HG03469 (cell line): Measurements from ENCODE around the gene PRRT2.

Experiments
- ATAC-seq: cut with Tn5 transposase; IDR thresholded peaks from one replicate; pipeline ENCODE4 v1.9.1; 2021; ENCODE audit warnings: mild to moderate bottlenecking, moderate library complexity, moderate number of reproducible peaks; ENCODE audit not compliant: unreplicated experiment

Gene PRRT2

DNA sequence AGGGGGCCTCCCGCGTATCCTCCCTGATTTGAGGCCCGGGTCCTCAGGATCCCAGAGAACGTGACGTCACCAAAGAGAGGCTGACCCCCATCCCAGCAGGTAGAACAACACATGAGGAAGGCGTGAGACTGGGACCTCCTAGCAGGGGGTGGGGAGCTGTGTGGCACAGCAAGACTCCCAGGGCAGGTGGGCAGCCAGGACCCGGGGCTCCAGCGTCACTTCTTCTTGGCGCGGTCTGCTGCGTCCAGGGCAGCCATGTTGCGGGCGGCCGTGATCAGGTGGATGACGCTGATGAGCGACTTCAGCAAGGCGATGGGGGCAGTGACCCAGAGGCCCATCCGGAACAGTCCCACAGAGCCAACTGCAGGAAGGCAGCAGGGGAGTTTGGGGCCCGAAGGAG lies 47.0 kb downstream of the PRRT2 start:
- ATAC-seq, result no peak

DNA sequence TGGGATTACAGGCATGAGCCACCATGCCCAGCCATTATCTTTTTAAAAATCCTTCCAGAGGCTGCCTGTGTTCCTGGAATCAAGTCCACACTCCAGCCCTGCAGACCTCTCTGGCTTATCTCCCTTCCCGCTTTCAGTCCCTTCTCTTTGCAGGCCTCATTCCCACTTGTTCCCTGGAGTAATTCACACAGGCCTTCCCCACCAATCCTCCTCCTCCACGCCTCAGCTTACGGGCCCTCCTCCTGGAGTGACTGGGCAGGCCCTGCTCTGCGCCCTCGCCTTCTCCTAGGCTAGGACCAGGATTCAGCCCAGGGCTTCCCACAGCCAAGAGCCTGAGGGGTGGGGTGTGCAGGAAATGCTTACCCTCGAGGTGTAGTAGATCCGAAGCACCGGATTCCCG lies 48.2 kb downstream of the PRRT2 start:
- ATAC-seq, result no peak

DNA sequence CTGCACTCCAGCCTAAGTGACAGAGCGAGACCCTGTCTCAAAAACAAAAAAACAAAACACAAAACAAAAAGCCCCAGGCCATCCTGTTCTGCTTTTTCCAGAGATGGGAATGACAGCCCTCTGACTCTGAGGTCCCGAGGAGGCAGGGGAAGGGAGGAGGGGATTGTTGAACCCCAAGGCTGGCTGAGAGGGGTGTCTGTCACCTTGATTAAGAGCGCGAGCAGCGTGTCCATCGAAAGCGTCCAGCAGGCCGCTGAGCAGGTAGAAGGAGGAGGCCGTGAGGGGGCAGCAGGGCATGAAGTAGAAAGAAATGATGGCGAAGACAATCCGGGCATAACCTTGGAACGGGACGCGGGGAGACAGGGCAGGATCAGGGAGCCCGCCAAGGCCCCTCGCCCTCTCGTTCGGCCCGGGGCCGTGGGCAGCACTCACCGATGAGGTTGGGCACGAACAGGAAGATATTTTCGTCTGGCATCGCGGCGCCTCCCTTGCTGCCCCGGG lies 50.4 kb downstream of the PRRT2 start:
- no peak for ATAC-seq

DNA sequence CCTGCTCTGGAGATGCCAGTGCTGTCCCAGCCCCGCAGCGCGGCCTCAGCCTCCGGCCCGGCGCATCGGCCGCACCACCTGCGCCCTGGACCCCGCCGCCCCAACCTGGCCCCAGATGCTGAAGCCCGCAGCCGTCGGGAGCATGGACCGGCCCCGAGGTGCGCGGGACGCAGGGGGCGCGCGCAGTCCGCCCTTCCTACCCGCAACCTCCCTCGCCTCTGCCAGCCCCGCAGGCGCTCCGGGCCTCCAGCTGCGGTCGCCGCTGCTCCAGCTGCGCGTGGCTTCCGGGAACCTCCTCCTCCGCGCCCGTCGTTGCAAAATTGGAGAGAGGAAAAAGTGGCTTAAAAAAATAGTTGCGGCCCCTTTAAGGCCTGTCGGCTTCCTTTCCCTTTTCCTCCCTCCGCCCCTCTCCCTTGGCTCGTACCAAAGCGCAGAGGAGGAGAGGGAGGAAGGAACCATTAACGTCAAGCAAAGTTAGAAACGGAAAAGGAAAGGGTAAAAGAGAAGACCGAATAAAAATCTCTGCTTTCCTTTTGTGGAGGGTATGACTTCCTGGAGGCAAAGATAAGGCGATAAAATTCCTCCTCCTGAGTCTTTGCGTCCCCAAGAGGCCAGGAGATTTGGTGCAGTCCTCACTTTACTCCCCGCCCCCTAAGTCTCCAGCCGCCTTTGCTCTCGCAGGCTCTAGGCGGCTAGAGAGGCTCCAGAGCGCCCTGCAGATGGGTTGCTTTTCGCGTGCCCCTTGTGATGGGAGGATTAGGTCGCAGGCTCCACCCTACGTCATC lies 51.1 kb downstream of the PRRT2 start, which contains the start of gene CDIPT:
Gene CDIPT (minus strand): TSS at position 343 of the 785 bp plus-strand sequence. CDS start 369 bp downstream, outside the sequence.
- ATAC-seq, result peak; percentile 85

DNA sequence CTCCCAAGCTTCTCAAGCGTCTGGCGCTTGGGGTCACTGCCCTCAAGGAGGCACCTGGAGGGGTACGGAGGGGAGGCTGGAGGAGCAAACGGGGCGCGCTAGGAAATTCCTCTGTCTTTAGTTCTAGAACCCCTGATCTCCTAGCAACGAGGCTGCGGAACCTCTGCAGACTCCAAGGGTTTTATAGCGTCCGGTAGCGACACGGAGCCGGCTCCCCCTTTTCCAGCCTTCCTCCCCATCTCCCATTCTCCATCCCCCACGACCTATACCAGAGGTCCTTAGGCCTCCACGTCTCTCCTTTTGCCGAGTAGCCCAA lies 51.6 kb downstream of the PRRT2 start:
- ATAC-seq, result no peak

DNA sequence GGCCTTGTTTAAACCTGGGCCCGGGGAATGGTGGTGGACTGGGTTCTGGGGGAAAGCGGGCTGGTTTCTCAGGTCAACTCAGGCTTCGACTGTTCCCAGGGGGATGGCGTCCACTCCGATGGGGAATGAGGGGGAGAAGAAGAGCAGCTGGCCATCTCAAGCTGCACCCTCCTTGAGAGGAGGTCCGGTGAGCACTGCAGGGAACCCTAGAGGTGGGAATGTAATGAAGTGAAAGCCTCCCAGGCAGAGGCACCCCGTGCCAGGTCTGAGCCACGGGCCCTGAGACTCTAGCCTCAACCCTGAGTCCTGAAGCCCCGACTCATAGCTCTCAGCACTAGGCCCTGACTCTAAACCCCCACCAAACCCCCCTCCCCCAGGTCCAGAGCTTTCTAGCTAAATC lies 52.2 kb downstream of the PRRT2 start:
- no peak for ATAC-seq
